Measurements from ENCODE around the gene SLC39A1.

- no peak for TF ChIP-seq GATA2 (IDR thresholded peaks at IDR 0.05; ENCODE audit: low read depth, low read length)
- TF ChIP-seq GATA3 (IDR thresholded peaks at IDR 0.05; ENCODE audit: low read depth, low read length): no peak
These were observed 9.7 kb upstream of the SLC39A1 start for GRCh38 chr1:153973071-153973470.

All from SH-SY5Y (cell line).